Skin epidermis (tissue), 12 donors: ENCODE measurements around the gene PDE10A.
"Not testable (repeated sequence)": the region's sequence is repeated elsewhere in the genome, so short reads cannot be mapped to it uniquely, and the experiment has no call there.

Experiments
- H3K27ac ChIP-seq, 21 experiments: fragments of 200-600 bp; sonication (generic) in 11 of 21; one replicate each; pipeline ENCODE4 v1.5.0; 2020; ENCODE audit warnings: mild to moderate bottlenecking in 3 of 21, inconsistent platforms in 2 of 21, moderate library complexity in 2 of 21
- H3K4me3 ChIP-seq, 7 experiments: fragments of 200-600 bp; sonication (generic) in 2 of 7; one replicate each; pipeline ENCODE4 v1.5.0; 2020; ENCODE audit warnings: inconsistent platforms in 2 of 7, mild to moderate bottlenecking in 2 of 7, moderate library complexity in 1 of 7

PDE10A gene

DNA sequence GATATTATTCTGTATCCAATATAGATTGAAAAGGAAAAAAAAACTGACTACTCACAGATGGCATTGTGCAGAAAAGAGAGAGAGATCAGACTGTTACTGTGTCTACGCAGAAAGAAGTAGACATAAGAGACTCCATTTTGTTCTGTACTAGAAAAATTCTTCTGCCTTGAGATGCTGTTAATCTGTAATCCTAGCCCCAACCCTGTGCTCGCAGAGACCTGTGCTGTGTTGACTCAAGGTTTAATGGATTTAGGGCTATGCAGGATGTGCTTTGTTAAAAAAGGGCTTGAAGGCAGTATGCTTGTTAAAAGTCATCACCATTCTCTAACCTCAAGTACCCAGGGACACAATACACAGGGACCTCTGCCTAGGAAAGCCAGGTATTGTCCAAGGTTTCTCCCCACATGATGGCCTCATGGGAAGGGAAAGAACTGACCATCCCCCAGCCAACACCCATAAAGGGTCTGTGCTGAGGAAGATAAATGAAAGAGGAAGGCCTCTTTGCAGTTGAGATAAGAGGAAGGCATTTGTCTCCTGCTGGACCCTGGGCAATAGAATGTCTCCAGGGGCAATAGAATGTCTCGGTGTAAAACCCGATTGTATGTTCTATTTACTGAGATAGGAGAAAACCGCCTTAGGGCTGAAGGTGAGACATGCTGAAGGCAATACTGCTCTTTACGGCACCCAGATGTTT lies 162.7 kb downstream of the PDE10A start:
- not testable (repeated sequence) for H3K27ac ChIP-seq, H3K4me3 ChIP-seq

DNA sequence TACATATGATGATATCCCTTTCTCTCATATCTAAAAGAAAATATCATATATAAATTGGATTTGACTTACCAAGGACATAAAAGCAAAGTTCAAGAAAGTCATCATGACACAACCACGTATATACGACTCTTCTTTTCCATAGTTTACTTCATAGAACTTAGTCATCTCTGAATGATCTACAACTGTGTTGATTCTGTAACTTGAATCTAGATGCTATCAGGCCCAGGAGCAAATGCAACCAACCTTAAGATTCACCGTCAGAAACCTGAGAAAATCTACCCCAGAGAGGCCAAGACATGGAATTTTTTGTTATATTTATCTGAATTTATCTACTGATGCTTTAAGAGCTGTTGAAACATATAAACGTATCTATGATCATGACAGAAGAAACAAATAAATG lies 165.6 kb downstream of the PDE10A start:
- Histone ChIP-seq H3K27ac (no peak overlapping the region), H3K4me3 (no peak overlapping the region)

DNA sequence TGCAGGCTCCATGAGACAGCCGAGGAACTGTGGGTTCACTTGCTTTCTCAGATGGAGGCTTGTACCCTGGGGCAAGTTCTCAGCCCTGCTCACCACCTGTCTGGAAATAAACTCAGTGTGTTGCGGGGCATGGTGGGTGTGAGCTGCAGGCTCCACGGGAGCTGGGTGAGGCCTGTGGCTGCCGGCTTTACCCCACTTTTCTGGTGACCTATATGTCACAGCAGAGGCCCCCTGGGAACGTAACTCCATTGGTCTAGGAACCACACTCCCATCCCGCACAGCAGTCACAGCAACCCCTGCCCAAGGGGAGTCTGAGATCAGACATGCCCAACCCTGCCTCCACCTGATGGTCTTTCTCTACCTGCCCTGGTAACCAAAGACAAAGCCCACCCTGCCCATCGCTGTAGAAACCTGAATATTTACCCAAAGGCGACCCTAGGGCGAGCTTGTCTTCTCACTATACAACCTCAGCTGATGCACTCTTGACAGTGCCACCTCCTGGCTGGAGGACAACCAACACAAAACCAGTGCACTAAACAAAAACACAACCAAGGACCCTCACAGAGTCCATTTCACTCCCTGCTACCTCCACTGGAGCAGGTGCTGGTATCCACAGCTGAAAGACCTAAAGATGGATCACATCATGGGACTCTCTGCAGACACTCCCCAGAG lies 174.3 kb downstream of the PDE10A start:
- H3K27ac ChIP-seq: no peak overlapping the region
- no peak overlapping the region for H3K4me3 ChIP-seq

GRCh38 chr6:165487950-165488349 lies 175.1 kb downstream of the PDE10A start:
- H3K27ac ChIP-seq: no peak overlapping the region
- H3K4me3 ChIP-seq: no peak overlapping the region

- no peak overlapping the region for H3K4me3 ChIP-seq
Measured at GRCh38 chr6:165487347-165487746, 175.7 kb downstream of the PDE10A start.

GRCh38 chr6:165486183-165487137 lies 176.6 kb downstream of the PDE10A start:
- Histone ChIP-seq H3K4me3 (no peak overlapping the region), H3K27ac (no peak overlapping the region)

More at GRCh38 chr6:165487347-165487746, 175.7 kb downstream of the PDE10A start:
- no peak overlapping the region for H3K27ac ChIP-seq

DNA sequence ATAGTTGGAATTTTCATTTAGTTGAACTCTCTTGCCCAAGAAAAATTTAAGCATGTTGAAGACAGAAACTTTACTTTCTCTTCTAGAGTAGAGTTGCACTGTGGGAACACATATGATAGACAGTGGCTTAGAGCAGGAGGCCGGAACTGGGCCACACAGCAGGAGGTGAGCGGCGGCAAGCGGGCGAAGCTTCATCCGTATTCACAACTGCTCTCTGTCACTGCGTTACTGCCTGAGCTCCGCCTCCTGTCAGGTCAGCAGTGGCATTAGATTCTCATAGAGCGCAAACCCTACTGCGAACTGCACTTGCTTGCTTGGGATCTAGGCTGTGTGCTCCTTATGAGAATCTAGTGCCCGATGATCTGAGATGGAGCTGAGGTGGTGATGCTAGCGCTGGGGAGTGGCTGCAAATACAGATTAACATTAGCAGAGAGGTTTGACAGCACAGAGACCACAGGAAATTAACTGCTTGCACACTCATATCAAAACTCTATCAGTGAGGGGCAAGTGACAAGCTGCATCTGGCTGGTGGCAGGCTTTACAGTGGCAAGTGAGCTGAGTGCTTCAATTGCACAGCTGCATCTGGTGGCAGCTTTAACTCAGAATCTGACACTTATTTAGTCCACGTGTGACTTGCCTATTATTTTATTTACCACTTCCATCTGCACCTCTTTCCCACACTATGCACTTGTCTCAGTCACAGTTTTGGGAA lies 178.7 kb downstream of the PDE10A start:
- Histone ChIP-seq H3K27ac (no peak overlapping the region), H3K4me3 (no peak overlapping the region)

- H3K4me3 ChIP-seq: no peak overlapping the region
Measured at GRCh38 chr6:165481921-165482320, 181.1 kb downstream of the PDE10A start.

DNA sequence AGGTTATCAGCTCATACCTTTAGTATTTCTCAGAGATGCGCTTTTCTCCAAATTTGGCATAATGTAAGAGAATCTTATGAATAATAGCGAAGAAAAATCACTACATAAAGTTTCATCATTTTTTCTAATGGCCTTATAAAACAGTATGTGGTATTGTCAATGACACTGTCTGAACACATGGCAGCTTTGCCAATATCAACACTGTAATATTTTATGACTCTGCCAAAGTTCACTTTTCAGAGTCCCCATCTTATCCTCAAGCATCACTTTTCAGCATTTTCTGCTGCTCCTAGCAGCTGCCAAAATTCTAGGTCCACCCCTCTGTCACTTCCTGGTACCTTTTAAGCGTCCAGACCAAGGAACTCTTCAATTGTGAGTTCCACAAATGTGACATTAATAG lies 182.1 kb downstream of the PDE10A start:
- Histone ChIP-seq H3K27ac (no peak overlapping the region), H3K4me3 (no peak overlapping the region)

More at GRCh38 chr6:165481921-165482320, 181.1 kb downstream of the PDE10A start:
- H3K27ac ChIP-seq: no peak overlapping the region

- Histone ChIP-seq H3K27ac (no peak overlapping the region), H3K4me3 (no peak overlapping the region)
Measured at GRCh38 chr6:165478581-165478980, 184.5 kb downstream of the PDE10A start.

DNA sequence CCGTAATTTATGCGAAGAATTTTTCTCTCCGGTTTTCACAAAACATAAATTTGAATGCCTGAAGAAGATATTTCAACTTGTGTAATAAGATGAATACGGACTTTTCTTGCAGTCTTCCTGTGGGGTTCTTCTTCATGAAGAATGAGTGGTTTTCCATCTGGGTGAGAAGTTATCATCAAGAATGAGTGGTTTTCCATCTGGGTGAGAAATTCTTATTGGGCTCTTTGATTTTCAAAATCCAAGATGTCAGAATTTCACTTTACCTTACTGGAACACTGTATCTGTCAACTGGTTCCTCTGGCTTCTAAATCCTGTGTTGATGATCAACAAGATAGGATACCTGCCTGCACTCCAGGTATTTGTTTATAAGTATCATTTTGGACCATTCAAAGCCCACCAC lies 193.6 kb downstream of the PDE10A start:
- Histone ChIP-seq H3K4me3 (no peak overlapping the region), H3K27ac (no peak overlapping the region)

DNA sequence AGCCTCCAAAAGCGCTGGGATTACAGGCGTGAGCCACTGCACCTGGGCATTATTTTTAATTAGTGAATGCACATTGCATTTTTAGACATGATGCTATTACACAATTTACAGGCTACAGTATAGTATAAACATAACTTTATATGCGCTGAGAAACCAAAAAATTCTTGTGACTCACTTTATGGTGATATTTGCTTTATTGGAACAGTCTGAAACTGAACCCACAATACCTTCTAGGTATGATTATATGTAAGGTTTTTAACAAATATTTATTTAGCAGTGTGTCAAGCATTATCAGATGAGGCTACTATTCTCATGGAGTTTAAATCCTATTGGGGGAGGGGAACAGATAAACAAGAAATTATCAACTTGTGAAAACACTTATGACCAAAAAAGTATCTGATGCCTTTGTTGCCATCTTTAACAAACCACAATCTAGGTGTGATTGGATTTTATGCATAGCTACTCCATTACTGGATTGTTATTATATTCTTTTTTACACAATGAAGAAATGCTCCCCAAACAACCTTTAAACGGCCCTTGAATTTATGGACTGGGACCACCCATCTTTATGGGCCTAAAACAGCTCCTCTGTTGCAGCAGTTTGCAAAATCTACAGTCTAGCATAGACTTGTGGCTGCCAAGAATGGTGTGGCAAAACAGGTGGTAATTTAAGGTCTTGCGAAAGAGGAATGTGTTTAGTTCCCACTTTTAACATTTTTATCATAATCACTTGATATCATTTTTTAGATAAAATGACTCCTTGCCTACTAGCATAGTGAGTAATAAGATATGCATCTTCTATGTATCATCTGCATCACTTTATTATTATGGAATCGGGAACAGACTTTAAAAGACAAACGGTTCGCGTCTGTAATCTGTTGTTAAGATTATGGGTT lies 194.5 kb downstream of the PDE10A start:
- no peak overlapping the region for H3K4me3 ChIP-seq
- no peak overlapping the region for H3K27ac ChIP-seq

DNA sequence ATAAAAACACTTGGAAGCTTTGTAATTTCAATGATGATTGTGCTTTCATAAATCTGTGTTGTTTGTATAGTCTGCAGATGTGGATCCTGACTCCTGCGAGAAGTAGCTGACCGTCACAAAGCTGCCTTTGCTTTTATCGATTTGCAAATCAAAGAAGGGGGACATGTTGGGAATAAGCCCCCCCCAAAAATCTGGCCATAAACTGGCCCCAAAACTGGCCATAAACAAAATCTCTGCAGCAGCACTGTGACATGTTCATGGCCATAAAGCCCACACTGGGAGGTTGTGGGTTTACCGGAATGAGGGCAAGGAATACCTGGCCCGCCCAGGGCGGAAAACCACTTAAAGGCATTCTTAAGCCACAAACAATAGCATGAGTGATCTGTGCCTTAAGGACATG lies 199.5 kb downstream of the PDE10A start:
- H3K4me3 ChIP-seq, H3K27ac ChIP-seq: not testable (repeated sequence)

DNA sequence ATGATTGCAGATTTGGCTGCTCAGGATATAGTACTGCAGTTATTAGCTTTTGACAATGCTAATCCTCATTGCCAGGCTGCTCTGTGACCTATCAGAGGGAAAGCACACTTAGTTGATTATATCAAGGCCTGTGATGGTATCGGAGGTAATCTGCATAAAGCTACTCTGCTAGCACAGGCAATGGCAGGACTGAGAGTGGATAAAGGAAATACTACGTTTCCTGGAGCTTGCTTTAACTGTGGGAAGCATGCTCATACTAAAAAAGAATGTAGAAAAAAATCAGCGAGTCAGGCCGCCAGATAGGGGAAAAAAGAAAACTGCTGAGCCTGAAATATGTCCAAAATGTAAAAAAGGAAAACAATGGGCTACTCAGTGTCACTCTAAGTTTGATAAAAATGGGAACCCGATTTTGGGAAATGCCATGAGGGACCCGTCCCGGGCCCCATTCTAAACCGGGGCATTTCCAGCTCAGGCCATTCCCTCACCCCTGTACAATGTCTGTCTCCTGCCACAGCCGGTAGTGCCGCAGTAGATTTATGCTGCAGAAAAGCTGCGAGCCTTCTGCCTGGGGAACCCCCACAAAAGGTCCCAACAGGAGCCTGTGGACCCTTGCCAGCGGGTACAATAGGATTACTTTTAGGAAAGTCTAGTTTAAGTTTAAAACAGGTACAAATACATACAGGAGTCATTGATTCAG lies 203.3 kb downstream of the PDE10A start:
- not testable (repeated sequence) for H3K27ac ChIP-seq, H3K4me3 ChIP-seq

DNA sequence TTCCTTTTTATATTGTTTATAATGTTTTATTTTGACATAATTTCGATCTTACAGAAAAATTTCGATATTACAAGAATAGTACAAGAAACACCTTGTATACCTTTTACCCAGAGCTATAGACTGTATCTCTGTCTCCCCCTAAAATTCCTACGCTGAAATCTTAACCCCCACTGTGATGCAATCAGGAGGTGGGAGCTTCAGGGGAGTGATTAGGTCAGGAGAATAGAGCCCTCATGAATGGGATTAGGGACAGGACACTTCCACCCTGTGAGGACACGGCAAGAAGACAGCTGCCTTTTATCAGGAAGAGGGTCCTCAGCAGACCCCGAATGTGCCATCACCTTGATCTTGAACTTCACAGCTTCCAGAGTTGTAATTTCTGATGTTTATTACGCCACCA lies 204.9 kb downstream of the PDE10A start:
- H3K27ac ChIP-seq: no peak overlapping the region
- H3K4me3 ChIP-seq: no peak overlapping the region

DNA sequence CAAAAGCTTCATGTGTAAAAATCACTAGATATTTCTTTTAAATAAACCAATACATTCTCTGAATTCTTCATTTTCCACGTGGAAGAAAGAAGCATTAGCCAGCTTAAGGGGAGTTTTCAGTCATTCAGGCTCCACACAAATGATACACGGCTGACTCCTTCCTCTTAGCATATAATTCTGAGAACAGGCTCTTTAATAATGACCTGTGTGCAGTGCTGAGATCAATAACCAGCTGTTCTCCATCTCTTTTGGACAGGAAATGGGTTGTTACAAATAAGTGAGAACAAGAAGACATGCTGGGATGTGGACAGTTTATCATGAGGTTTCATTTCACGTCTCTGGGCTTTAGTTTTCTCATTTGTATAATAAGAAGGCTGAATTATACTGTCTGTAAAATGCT lies 206.8 kb downstream of the PDE10A start:
- Histone ChIP-seq H3K4me3 (no peak overlapping the region), H3K27ac (no peak overlapping the region)

DNA sequence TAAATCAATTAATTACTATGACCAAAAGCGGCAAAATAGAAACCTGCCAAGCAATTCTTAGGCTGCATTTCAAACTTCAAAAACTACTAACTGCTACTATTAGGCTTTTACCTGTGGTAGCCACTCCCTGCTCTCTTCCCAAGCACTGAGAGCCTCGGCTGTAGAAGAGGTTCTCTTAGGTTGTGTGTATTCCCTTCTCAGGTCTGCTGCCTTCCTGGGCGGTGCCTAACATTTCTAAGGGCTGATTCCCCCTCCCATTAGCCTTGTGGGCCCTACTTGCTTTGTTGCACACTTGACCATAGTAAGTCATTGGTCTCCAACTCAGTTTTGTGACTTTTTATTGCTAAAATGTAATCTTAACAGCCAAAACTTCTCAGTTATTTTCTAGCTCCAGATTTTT lies 207.6 kb downstream of the PDE10A start:
- Histone ChIP-seq H3K4me3 (no peak overlapping the region), H3K27ac (no peak overlapping the region)

- Histone ChIP-seq H3K4me3 (no peak overlapping the region), H3K27ac (no peak overlapping the region)
Measured at GRCh38 chr6:165453395-165453794, 209.6 kb downstream of the PDE10A start.
